NCI-H2107 treated with DMSO at 0.1 percent for 48 hours (cell line): Measurements from ENCODE around the gene KRT77.
A peak's percentile ranks its signal among the peaks of the same experiment; 100 is the strongest.

Experiments used
- DNase-seq: peaks from one replicate; lab custom pipeline; 2025; ENCODE audit not compliant: unreplicated experiment; lab: John Stamatoyannopoulos, UW

KRT77 gene

DNA sequence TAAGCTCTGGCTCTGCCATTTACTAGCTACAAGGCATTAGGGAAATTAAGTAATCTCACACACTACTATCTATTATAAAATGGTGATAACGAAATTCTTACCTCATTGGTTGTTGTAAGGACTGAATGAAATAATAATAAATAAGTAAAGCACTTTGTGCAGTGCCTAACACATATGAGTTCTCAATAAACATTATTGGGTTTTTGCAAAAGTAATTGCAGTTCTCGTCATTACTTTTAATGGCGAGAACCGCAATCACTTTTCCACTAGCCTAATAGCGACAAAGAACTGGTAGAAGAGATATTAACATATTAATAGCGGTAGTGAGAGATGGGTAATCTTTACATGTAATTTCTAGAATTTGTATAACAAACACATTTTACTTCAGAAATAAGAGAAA is 9.2 kb downstream of the KRT77 start:
- no peak for DNase-seq

- DNase-seq = no peak
Observed at GRCh38 chr12:52693261-52693660, 10.1 kb downstream of the KRT77 start.

GRCh38 chr12:52692254-52692653 is 11.1 kb downstream of the KRT77 start:
- no peak for DNase-seq

DNA sequence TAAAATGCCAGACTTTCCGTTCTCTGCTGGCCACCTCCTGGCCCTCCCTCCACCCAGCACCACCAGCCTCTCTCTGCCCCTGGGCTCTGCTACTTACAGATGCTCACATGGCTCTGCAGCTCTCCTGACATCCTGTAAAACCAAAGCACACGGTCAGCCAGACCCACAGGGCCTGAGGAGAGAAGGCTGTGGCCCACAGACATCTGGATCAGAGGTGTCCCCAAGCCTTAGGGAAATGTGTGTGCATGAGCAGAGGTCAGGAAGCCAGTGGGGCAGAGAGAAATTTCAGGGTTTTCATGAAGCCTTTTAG is 11.5 kb downstream of the KRT77 start:
- DNase-seq = no peak

GRCh38 chr12:52691076-52691840 is 12.1 kb downstream of the KRT77 start:
- no peak for DNase-seq

DNA sequence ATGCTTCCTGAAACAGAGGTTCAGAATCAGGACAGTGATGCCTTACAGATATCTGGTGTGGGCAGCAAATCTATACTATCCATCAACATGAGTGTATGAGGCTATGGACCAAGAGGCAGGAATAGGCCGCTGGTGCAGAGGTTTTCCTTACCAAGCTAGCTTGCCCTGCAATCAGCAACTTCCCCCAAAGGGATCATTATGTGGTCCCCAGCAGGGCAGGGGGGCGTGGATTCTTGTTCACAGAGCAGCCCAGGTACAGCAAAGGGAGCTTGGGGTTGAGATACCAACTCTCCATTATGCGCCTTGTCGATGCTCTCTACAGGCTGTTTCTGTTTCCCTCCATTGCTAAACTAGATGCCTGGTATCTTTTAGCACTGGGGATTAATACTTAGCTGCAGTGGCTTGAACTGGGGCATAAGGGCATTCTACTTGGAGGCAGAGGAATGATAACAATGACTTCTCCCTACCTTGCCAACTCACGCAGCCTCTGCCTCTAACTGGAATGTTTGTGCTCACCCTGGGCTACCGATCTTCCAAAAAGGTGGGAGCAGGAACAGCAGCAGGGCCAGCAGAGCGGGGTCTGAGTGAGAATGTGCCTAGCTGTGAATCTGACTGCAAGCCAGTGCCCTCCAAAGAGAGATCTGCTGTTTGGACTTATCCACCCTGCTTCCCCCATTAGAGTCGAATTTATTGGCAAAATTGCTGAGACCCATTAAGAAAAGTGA is 12.8 kb downstream of the KRT77 start:
- no peak for DNase-seq

DNA sequence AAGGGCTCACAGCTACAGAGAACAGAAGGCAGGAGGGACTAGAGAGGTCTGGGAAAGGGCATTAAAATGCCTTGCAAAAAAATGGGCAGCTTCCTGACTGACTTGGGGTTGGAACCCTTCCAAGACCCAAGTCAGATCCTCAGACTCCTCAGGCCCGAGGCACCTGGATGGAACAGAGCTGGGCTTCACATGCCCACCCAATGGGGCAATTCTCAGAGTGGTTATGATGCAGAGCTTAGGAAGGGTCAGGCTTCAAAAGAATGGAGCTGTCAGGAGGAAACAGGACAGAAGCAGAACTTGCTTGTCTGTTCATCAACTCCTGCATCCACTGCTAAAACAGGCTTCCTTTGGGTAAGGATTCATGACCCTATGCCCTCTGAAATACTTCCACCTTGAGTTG is 13.4 kb downstream of the KRT77 start:
- DNase-seq = no peak

- DNase-seq = no peak
Observed at GRCh38 chr12:52689239-52689638, 14.1 kb downstream of the KRT77 start.

GRCh38 chr12:52688481-52688880 is 14.8 kb downstream of the KRT77 start:
- no peak for DNase-seq

DNA sequence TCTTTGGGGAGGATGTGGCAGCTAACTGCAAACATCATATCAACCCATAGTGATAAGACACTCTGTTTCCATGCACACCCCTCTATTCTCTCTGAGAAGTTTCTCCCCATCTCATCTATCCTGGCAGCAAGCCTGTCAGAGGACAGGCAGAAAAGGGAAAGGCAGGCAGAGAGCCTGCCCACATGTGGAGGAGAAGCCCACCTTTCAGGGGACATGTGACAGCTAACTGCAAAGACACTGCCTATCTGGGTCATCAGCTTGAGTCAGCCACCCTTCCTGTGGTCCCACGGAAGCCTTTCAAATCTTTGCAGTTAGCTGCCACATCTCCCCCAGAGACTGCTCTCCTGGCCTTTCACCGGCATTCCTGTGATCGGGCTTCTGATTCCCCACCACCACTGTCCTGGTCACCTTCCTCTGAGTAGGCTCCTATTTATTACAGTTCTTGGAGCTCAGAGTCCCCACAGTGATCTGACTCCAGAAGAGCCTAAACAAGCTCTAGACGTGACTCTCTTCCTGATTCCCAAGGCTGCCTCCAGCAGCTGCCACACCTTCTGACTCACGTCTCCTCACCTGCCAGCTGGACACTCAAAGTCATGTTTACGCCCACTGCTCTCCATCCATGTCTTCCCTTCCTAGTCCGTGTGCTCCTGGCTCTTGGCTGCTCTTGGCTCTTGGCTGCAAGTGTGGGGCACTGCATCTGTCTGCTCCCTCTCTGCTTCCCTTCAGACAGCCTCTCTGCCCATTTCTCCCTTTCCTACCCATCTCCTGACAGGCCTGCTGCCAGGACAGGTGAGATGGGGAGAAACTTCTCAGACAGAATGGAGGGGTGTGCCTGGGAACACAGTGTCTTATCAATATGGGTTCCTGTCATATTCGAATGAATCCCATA is 15.6 kb downstream of the KRT77 start:
- DNase-seq = peak; percentile 17

DNA sequence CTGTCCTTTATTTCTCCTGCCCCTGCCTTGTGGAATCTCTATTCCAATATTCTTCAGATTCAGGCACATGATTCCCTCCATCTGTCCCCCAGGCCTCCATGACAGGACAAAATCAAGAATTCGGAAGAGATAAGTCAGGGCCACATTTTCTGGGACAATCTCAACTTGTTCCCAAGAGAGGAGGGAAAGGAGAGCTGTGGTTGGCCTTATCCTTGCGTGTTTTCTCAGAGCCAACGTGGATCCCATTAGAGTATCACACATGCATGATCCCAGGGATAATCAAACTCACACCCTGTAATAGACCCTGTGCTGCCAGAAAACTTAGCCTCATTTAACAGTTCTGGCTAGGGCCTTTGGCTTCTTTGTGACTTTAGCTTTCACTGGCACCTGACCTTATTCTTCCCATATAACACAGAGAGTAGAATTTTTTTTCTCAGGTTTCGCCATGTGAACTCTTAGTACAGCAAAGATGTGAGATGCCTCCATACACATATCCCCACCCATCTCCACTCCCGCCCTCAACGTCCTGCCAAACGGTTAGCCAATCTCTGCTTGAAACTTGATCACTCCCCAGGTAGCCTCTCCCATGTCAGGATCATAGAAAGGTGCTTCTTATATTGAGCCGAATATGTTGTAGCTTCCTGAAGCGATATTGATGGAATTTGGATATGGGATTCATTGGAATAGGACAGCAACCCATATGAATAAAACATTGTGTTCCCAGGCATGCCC is 16.4 kb downstream of the KRT77 start:
- DNase-seq = peak; percentile 30

DNA sequence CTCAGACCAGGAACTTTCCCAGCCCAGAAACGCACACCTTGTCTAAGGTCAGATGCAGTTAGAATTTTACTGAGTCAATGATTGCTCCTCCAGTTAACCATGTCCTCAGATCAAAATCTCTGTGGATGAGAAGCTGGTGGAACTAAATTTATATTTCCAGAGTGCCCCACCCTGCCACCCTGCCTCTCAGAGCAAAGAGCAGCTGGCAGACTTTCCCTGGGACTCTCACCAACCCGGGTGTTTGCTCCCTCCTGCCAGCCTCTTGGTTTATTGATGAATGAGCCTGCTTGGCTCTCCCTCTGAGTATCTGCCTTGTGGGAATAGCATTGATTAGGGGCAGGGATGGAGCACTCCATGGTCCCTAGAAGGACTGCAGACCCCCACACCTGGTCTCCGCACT is 17.3 kb downstream of the KRT77 start:
- no peak for DNase-seq

DNA sequence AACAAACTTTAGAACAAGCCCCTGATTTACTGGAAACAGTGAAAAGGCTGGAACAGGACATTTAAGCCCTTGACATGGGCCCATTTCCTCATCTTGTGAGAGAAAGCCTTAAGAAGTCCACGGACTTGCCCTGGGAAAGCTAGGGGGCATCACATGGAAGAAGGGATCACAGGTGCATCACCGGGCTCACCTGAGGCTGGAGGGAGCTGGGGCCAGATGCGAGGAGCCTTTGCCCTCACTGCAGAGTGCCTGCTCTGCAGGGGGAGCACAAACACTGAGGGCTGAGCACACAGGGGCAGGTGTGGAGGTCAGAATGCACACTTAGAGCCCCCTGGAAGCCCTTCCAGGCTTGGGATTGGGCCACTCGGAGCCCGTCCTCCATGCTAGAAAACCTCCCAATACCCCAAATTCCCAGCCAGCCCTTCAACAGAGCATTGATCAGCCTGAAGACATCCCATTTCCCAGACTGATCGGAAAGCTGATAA is 17.9 kb downstream of the KRT77 start:
- no peak for DNase-seq

GRCh38 chr12:52684431-52684830 is 18.9 kb downstream of the KRT77 start:
- peak; percentile 17 for DNase-seq

DNA sequence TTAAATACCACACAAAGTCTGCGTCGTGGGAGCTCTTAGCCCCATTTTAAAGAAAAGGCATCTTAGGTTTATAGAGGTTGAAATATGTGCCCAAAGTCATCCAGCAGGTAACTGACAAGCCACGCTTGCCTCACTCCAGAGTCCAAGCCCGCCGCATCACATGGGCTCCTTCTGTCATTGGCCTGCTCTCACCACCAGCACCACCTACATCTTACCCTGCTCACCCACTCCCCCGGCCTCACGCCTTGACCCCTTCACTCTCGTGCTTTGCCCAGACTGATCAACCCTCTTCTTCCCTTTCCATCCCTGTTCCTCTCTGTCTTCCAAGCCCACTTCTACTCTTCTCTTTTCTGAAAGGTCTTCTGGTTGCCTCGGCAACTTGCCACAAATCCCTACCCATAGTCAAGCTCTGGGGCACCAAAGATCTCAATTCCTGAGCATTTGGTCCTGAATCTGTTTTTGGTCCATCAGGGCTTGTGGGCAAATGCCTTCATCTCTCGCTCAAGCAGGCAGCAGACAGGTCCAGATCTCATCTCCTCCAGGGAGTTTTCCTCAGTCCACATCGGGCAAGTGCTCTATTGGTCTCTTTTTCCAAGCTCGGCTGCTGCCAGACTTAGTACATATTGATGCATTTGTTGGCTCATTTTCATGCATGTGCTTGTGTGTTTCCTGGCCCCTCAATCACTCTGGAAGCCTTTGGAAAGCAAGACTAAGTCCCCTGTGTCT is 19.6 kb downstream of the KRT77 start:
- DNase-seq = no peak

DNA sequence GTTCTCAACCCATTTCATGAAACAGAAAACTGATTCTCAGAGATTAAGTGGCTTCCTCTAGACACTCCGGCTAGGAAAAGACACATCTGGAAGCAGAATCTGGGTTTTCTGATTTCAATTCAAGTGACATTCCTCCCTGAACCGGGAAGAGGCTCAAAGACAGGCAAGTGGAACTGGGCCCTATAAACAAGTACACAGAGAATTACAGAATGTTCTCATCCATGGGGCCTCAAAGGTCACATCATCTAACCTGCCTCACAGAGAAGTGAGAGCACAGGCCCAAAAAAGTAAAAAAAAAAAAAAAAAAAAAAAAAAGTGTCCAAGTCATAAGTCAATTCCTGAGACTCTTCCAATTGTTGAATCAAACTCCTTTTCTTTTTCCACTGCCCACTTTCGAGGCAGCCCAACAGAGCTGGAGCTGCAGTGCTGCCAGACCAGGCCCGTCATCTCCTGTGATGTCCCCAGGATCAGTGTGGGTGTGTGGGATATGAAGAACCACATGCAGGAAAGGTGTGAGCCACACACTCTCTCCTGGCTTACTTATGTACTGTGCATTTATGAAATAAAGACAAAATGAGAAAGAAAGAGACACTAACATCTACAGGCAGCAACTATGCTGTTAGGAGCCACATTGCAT is 20.3 kb downstream of the KRT77 start:
- DNase-seq = no peak

DNA sequence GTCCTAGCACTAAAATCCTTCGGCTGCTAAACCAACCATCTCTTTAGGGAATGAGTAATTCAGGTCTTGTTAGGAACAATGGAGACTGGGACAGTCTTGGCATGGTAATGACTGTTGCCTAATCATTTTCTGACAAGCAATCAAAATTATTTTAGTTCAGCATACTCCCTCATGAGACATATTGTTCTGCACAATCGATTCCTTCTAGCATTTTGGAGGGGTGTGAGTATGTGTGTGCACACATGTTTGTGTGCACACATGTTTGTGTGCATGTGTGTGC is 21.0 kb downstream of the KRT77 start:
- DNase-seq = no peak

DNA sequence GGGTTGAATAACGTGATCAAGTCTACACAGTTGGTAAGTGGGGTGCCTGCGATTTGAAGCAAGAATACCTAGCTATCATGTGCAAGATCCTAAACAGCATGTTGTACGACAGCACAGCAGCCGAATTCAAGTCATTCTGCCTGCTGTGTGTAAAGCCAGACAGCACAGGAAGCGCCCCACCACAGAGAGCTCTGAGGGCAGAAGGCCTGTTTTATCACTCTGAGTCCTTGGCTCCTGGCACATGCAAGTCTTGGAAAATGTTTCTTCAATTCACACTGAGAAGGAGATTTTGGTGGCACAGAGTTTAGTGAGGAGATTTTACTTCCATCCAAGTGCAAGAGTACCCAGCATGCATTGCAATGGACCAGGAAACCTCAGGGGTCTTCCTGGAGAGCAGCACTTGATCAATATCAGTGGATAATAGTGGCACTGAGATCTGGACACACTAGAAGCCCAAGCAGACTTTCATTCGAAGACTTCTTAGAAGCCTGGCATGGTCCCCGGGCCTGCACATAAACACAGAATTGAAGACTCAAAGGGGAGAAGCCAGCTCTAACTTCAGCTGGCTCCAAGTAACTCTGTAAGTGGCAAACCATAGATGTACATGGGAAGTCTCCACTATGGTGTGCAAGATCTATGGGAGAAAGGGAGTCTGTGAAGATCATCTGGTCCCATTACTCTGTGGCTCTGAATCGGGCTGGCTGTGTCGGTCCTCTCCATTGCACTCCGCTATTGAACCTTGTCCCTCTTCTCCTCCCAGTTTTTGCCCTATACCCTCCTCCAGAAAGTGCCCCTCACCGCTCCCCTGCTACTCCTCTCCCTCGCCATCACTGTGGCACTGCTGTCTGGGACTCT is 21.6 kb downstream of the KRT77 start:
- DNase-seq = no peak

DNA sequence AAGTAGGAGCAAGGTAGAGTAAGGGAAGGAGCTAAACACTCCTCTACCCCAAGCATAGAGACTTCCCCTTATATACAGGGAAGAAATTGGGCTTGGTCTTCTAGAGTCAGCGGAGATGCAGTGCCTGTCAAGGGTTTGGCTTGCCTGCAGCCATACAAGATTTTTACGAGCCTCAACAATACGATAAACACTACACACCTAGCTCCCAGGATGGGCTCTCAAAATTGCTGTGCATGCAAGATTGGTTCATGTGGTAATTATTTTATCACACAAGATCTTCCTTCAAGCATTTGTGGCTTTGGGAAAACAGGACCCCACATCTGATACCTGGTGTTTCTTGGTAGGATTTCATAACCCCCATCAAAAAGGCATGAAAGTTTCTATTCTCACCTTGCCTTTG is 23.0 kb downstream of the KRT77 start, which contains the start of gene KRT1:
Gene KRT1, minus strand, starts transcription at position 45 of the 400 bp plus-strand sequence. CDS start 59 bp downstream, outside the sequence.
- no peak for DNase-seq
